DND-41 (cell line): Measurements from ENCODE around the gene ARL6IP4.

Experiments
- ATAC-seq: fragments of 200-7000 bp; cut with Tn5 transposase; 3 replicates; pipeline ENCODE4 v1.9.1; 2021; ENCODE audit warnings: low read depth; ENCODE audit not compliant: insufficient read depth
- DNase-seq: peaks from one replicate; pipeline ENCODE4 v3.0.0-alpha.2; 2020
- H2AFZ ChIP-seq: 2 replicates; pipeline ENCODE4 v1.6.0; 2012; ENCODE audit warnings: low read depth, low read length
- H3K27ac ChIP-seq: 2 replicates; pipeline ENCODE4 v1.5.1; 2012; ENCODE audit warnings: low read length, inconsistent platforms
- H3K27me3 ChIP-seq: fragments of 200-600 bp; sonication (generic); 2 replicates; pipeline ENCODE4 v1.6.0; 2012; ENCODE audit warnings: low read length, mild to moderate bottlenecking, inconsistent platforms; ENCODE audit not compliant: insufficient read depth, poor library complexity
- H3K36me3 ChIP-seq: 2 replicates; pipeline ENCODE4 v1.5.1; 2012; ENCODE audit warnings: low read length, inconsistent platforms; ENCODE audit not compliant: insufficient read depth
- H3K4me1 ChIP-seq: 2 replicates; pipeline ENCODE4 v1.5.1; 2012; ENCODE audit warnings: mild to moderate bottlenecking, low read length; ENCODE audit not compliant: insufficient read depth
- H3K4me2 ChIP-seq: 2 replicates; pipeline ENCODE4 v1.6.0; 2012; ENCODE audit warnings: mild to moderate bottlenecking, moderate library complexity, low read length, inconsistent platforms; ENCODE audit not compliant: insufficient read depth
- H3K4me3 ChIP-seq, 2 experiments: fragments of 200-600 bp in 1 of 2; shearing (Covaris generic) in 1 of 2; 2 replicates each; pipeline ENCODE4 v1.5.1; 2012 to 2016; ENCODE audit warnings: inconsistent platforms in 2 of 2, low read length in 2 of 2, mild to moderate bottlenecking in 2 of 2, low read depth in 1 of 2, moderate library complexity in 1 of 2
- H3K79me2 ChIP-seq: 2 replicates; pipeline ENCODE4 v1.6.0; 2012; ENCODE audit warnings: low read length, inconsistent platforms; ENCODE audit not compliant: insufficient read depth
- H3K9ac ChIP-seq: 2 replicates; pipeline ENCODE4 v1.6.0; 2012; ENCODE audit warnings: low read depth, mild to moderate bottlenecking, inconsistent platforms, low read length, moderate library complexity
- H3K9me3 ChIP-seq: 2 replicates; pipeline ENCODE4 v1.5.1; 2012; ENCODE audit warnings: low read length, moderate library complexity, mild to moderate bottlenecking, inconsistent platforms; ENCODE audit not compliant: insufficient read depth, severe bottlenecking
- H4K20me1 ChIP-seq: 2 replicates; pipeline ENCODE4 v1.6.0; 2012; ENCODE audit warnings: low read length; ENCODE audit not compliant: insufficient read depth
- EZH2 ChIP-seq: IDR thresholded peaks from 3 replicates; pipeline ENCODE4 v1.6.1; 2012; ENCODE audit warnings: borderline replicate concordance, low read depth, mild to moderate bottlenecking, moderate library complexity, low read length, inconsistent platforms; ENCODE audit not compliant: severe bottlenecking
- TF ChIP-seq, protein P1 (sequence below): IDR thresholded peaks from 2 replicates; pipeline ENCODE4 v1.5.1; 2012; ENCODE audit warnings: borderline replicate concordance, low read length, moderate library complexity, mild to moderate bottlenecking; ENCODE audit not compliant: poor library complexity, severe bottlenecking; ENCODE audit errors: extremely low read depth

The ARL6IP4 gene

DNA sequence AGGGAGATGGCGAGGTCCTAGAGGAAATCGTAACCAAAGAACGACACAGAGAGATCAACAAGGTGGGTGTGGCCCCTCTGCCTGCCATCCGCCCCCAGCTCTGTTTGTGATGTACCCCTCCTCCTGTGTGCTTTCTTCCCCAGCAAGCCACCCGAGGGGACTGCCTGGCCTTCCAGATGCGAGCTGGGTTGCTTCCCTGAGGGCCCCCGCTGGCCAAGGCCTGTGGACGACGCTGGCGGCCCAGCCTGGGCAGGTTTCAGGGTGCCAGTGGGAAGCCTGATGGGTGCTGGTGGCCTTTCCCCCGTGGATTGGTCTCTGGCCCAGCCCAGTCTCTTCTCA lies 2.0 kb downstream of the ARL6IP4 start:
- Histone ChIP-seq H3K4me3 (peak overlapping the region in 1 of 2 experiments; percentile 86; a peak in 1 of 4 replicates), H2AFZ (no peak overlapping the region), H3K4me1 (peaks cover 51% of the 10 kb centered on the region), H3K27ac (no peak overlapping the region), H3K9ac (peak overlapping the region; percentile 93), H4K20me1 (peaks cover 24% of the 10 kb centered on the region), H3K27me3 (no peaks in the 10 kb centered on the region), H3K79me2 (peaks cover 45% of the 10 kb centered on the region), H3K9me3 (no peaks in the 10 kb centered on the region), H3K4me2 (peak overlapping the region; percentile 89), H3K36me3 (peaks cover 40% of the 10 kb centered on the region)
- ATAC-seq: no peak
- DNase-seq: no peak
- no peak for TF ChIP-seq EZH2
- TF ChIP-seq, protein P1, sequence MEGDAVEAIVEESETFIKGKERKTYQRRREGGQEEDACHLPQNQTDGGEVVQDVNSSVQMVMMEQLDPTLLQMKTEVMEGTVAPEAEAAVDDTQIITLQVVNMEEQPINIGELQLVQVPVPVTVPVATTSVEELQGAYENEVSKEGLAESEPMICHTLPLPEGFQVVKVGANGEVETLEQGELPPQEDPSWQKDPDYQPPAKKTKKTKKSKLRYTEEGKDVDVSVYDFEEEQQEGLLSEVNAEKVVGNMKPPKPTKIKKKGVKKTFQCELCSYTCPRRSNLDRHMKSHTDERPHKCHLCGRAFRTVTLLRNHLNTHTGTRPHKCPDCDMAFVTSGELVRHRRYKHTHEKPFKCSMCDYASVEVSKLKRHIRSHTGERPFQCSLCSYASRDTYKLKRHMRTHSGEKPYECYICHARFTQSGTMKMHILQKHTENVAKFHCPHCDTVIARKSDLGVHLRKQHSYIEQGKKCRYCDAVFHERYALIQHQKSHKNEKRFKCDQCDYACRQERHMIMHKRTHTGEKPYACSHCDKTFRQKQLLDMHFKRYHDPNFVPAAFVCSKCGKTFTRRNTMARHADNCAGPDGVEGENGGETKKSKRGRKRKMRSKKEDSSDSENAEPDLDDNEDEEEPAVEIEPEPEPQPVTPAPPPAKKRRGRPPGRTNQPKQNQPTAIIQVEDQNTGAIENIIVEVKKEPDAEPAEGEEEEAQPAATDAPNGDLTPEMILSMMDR: no peak

GRCh38 chr12:122982963-122983788 lies 2.7 kb downstream of the ARL6IP4 start:
- Histone ChIP-seq H3K4me2 (peak overlapping the region; percentile 89), H3K36me3 (peaks cover 33% of the 10 kb centered on the region), H4K20me1 (peaks cover 24% of the 10 kb centered on the region), H3K27ac (no peak overlapping the region), H3K9me3 (no peaks in the 10 kb centered on the region), H3K9ac (no peak overlapping the region), H3K4me1 (peaks cover 44% of the 10 kb centered on the region), H3K4me3 (0 out of 4 replicates have a peak overlapping the region, but pooled peaks of 1 of the 2 experiments have one; percentile 86), H2AFZ (no peak overlapping the region), H3K27me3 (no peaks in the 10 kb centered on the region), H3K79me2 (peaks cover 38% of the 10 kb centered on the region)
- ATAC-seq: no peak
- TF ChIP-seq, protein P1: no peak
- no peak for TF ChIP-seq EZH2
- no peak for DNase-seq

DNA sequence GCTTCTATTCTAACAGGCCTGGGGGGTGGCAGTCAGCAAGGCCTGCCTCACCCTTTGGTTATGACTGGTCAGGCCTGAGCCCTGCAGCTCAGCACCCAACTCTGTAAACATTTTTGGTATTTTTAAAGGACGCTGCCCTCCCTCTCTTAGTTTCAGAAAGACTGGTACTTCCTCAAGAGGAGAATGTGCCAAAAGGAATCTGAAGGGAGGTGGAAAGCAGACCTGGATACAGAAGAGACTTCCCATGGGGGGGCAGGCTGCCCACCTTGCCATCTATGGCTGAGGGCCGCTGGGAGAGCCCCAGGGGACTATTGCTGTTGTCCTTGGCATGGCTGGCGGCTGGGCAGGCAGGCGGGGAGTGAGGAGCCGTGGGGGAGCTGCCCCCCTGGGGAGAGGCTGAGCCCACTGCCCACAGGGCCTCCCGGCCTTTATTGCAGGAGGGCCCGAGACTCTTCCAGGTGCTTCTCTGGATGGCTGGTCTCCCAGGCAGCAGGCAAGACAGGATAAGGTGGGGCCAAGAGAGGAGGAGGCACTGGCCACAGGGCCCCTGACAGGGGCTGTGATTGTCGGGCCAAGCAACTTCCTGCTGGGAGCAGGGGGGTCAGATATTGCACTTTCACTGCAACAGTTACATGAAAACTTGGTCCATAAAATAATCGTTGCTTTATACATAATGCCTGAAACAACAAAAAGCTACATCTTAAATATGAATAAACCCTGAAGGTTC lies 3.5 kb downstream of the ARL6IP4 start:
- Histone ChIP-seq H3K4me3 (no peak overlapping the region), H3K4me2 (no peak overlapping the region), H3K9me3 (no peaks in the 10 kb centered on the region), H4K20me1 (peaks cover 24% of the 10 kb centered on the region), H2AFZ (no peak overlapping the region), H3K27ac (no peak overlapping the region), H3K9ac (no peak overlapping the region), H3K79me2 (peaks cover 36% of the 10 kb centered on the region), H3K36me3 (peaks cover 25% of the 10 kb centered on the region), H3K4me1 (peaks cover 36% of the 10 kb centered on the region), H3K27me3 (no peaks in the 10 kb centered on the region)
- TF ChIP-seq, protein P1: no peak
- TF ChIP-seq EZH2: no peak
- no peak for DNase-seq
- ATAC-seq: no peak
